ENCODE measurements around the gene AGPAT3. TPM values are rescaled to one million over a fixed set of nuclear protein-coding genes. Genes with fewer than 3 reads are reported as not detected.

The AGPAT3 gene
- total RNA-seq, 1 donor from 2014 or later, result 63.2 TPM

- no peaks in the 10 kb centered on the region for H3K27me3 Mint-ChIP-seq (ENCODE audit: unreplicated experiment)
- peaks cover 8% of the 10 kb centered on the region for H3K36me3 Mint-ChIP-seq (ENCODE audit: unreplicated experiment)
- H3K4me1 Mint-ChIP-seq (ENCODE audit: unreplicated experiment), result no peaks in the 10 kb centered on the region
- H3K4me3 Mint-ChIP-seq (ENCODE audit: unreplicated experiment), result no peak overlapping the region
- H3K9me3 Mint-ChIP-seq (ENCODE audit: unreplicated experiment), result no peaks in the 10 kb centered on the region
- no peak for TF ChIP-seq CTCF (IDR thresholded peaks at IDR 0.05)
- DNase-seq (ENCODE audit: extremely low spot score, unreplicated experiment), result no peak
- no peak overlapping the region for H3K27ac Mint-ChIP-seq (ENCODE audit: unreplicated experiment)
Observed at GRCh38 chr21:43944757-43945156, 79.7 kb downstream of the AGPAT3 start.

- Mint-ChIP-seq H3K36me3 (ENCODE audit: unreplicated experiment) (peaks cover 9% of the 10 kb centered on the region), H3K9me3 (ENCODE audit: unreplicated experiment) (no peaks in the 10 kb centered on the region), H3K27me3 (ENCODE audit: unreplicated experiment) (no peaks in the 10 kb centered on the region), H3K4me3 (ENCODE audit: unreplicated experiment) (no peak overlapping the region), H3K4me1 (ENCODE audit: unreplicated experiment) (no peaks in the 10 kb centered on the region), H3K27ac (ENCODE audit: unreplicated experiment) (no peak overlapping the region)
- no peak for TF ChIP-seq CTCF (IDR thresholded peaks at IDR 0.05)
- DNase-seq (ENCODE audit: extremely low spot score, unreplicated experiment), result no peak
Observed at GRCh38 chr21:43948740-43949498, 83.9 kb downstream of the AGPAT3 start.

GRCh38 chr21:43949499-43950208 is 84.6 kb downstream of the AGPAT3 start:
- TF ChIP-seq CTCF (IDR thresholded peaks at IDR 0.05), result no peak
- Mint-ChIP-seq H3K27ac (ENCODE audit: unreplicated experiment) (no peak overlapping the region), H3K27me3 (ENCODE audit: unreplicated experiment) (no peaks in the 10 kb centered on the region), H3K4me3 (ENCODE audit: unreplicated experiment) (no peak overlapping the region), H3K9me3 (ENCODE audit: unreplicated experiment) (no peaks in the 10 kb centered on the region), H3K36me3 (ENCODE audit: unreplicated experiment) (peaks cover 9% of the 10 kb centered on the region), H3K4me1 (ENCODE audit: unreplicated experiment) (no peaks in the 10 kb centered on the region)
- no peak for DNase-seq (ENCODE audit: extremely low spot score, unreplicated experiment)

- no peak for TF ChIP-seq CTCF (IDR thresholded peaks at IDR 0.05)
- Mint-ChIP-seq H3K36me3 (ENCODE audit: unreplicated experiment) (peaks cover 12% of the 10 kb centered on the region), H3K27ac (ENCODE audit: unreplicated experiment) (no peak overlapping the region), H3K4me1 (ENCODE audit: unreplicated experiment) (no peaks in the 10 kb centered on the region), H3K4me3 (ENCODE audit: unreplicated experiment) (no peak overlapping the region), H3K9me3 (ENCODE audit: unreplicated experiment) (no peaks in the 10 kb centered on the region), H3K27me3 (ENCODE audit: unreplicated experiment) (no peaks in the 10 kb centered on the region)
- no peak for DNase-seq (ENCODE audit: extremely low spot score, unreplicated experiment)
Observed at GRCh38 chr21:43950481-43950880, 85.5 kb downstream of the AGPAT3 start.

GRCh38 chr21:43950936-43951335 is 85.9 kb downstream of the AGPAT3 start:
- no peak overlapping the region for H3K4me3 Mint-ChIP-seq (ENCODE audit: unreplicated experiment)
- no peaks in the 10 kb centered on the region for H3K9me3 Mint-ChIP-seq (ENCODE audit: unreplicated experiment)
- no peaks in the 10 kb centered on the region for H3K4me1 Mint-ChIP-seq (ENCODE audit: unreplicated experiment)
- H3K27me3 Mint-ChIP-seq (ENCODE audit: unreplicated experiment), result no peaks in the 10 kb centered on the region
- DNase-seq (ENCODE audit: extremely low spot score, unreplicated experiment), result no peak
- no peak for TF ChIP-seq CTCF (IDR thresholded peaks at IDR 0.05)
- peaks cover 12% of the 10 kb centered on the region for H3K36me3 Mint-ChIP-seq (ENCODE audit: unreplicated experiment)
- H3K27ac Mint-ChIP-seq (ENCODE audit: unreplicated experiment), result no peak overlapping the region

Measured in osteocyte (in vitro differentiated cells).